HL-60 (cell line): ENCODE measurements around the gene GRIA1.

Experiments
- DNase-seq, 2 experiments: peaks; one replicate each; pipeline ENCODE4 v3.0.0-alpha.2; 2010 to 2020; ENCODE audit warnings: low read depth in 1 of 2, low spot score in 1 of 2
- H3K27ac ChIP-seq: fragments of 250-450 bp; sonication (Bioruptor Pico); replicated peaks from 2 replicates; pipeline ENCODE4 v1.5.1; 2020; ENCODE audit warnings: mild to moderate bottlenecking, moderate library complexity
- H3K27me3 ChIP-seq: fragments of 250-450 bp; sonication (Bioruptor Pico); 2 replicates; pipeline ENCODE4 v1.5.1; 2021; ENCODE audit warnings: mild to moderate bottlenecking, moderate library complexity; ENCODE audit not compliant: insufficient read depth, poor library complexity, severe bottlenecking
- H3K4me3 ChIP-seq: replicated peaks from 2 replicates; pipeline ENCODE4 v1.5.1; 2011; ENCODE audit warnings: mild to moderate bottlenecking, control low read depth, low read length; ENCODE audit not compliant: insufficient read depth
- CTCF ChIP-seq: IDR thresholded peaks from one replicate; pipeline ENCODE4 v1.5.1; 2011; ENCODE audit warnings: low read length, control low read depth, inconsistent platforms; ENCODE audit not compliant: insufficient read depth
- GABPA ChIP-seq: IDR thresholded peaks from 2 replicates; pipeline ENCODE4 v1.6.1; 2012; ENCODE audit warnings: low read depth
- POLR2AphosphoS5 ChIP-seq: IDR thresholded peaks from 2 replicates; pipeline ENCODE4 v1.6.1; 2012; ENCODE audit warnings: low read depth
- REST ChIP-seq: IDR thresholded peaks from 2 replicates; pipeline ENCODE4 v1.6.1; 2012; ENCODE audit warnings: low read depth; ENCODE audit not compliant: insufficient replicate concordance
- SPI1 ChIP-seq: IDR thresholded peaks from 2 replicates; pipeline ENCODE4 v1.6.1; 2012; ENCODE audit warnings: low read depth, mild to moderate bottlenecking, borderline replicate concordance

Gene GRIA1

GRCh38 chr5:153489611-153490010 is 859 bp upstream of the GRIA1 start:
- no peak overlapping the region for H3K27ac ChIP-seq
- TF ChIP-seq POLR2AphosphoS5 (no peak), REST (no peak), GABPA (no peak), SPI1 (no peak), CTCF (no peak)
- DNase-seq = no peak
- peaks cover 14% of the 10 kb centered on the region for H3K27me3 ChIP-seq
- no peak overlapping the region for H3K4me3 ChIP-seq

GRCh38 chr5:153491038-153491744 is 721 bp downstream of the GRIA1 start:
- Histone ChIP-seq H3K4me3 (no peak overlapping the region), H3K27me3 (peaks cover 15% of the 10 kb centered on the region)

GRCh38 chr5:153491856-153492255 is 1.4 kb downstream of the GRIA1 start:
- TF ChIP-seq SPI1 = no peak
- no peak for TF ChIP-seq REST
- TF ChIP-seq GABPA = no peak
- no peak for TF ChIP-seq POLR2AphosphoS5
- DNase-seq = no peak
- Histone ChIP-seq H3K27me3 (peaks cover 15% of the 10 kb centered on the region), H3K27ac (no peak overlapping the region), H3K4me3 (no peak overlapping the region)

More at GRCh38 chr5:153491038-153491744, 721 bp downstream of the GRIA1 start:
- TF ChIP-seq SPI1 (no peak), POLR2AphosphoS5 (no peak), REST (no peak), GABPA (no peak)
- H3K27ac ChIP-seq = no peak overlapping the region
- DNase-seq = no peak

GRCh38 chr5:153496835-153497234 is 6.4 kb downstream of the GRIA1 start:
- TF ChIP-seq REST (no peak), SPI1 (peak; percentile 79), GABPA (no peak), CTCF (peak; percentile 25)
- H3K27ac ChIP-seq = no peak overlapping the region
- no peak for DNase-seq
- H3K27me3 ChIP-seq = peaks cover 6% of the 10 kb centered on the region
- H3K4me3 ChIP-seq = no peak overlapping the region
